HG03095 (cell line): Measurements from ENCODE around the gene SCRN1.

Source experiments
- ATAC-seq: cut with Tn5 transposase; IDR thresholded peaks from one replicate; pipeline ENCODE4 v1.9.1; 2021; ENCODE audit warnings: moderate library complexity; ENCODE audit not compliant: unreplicated experiment

The SCRN1 gene

DNA sequence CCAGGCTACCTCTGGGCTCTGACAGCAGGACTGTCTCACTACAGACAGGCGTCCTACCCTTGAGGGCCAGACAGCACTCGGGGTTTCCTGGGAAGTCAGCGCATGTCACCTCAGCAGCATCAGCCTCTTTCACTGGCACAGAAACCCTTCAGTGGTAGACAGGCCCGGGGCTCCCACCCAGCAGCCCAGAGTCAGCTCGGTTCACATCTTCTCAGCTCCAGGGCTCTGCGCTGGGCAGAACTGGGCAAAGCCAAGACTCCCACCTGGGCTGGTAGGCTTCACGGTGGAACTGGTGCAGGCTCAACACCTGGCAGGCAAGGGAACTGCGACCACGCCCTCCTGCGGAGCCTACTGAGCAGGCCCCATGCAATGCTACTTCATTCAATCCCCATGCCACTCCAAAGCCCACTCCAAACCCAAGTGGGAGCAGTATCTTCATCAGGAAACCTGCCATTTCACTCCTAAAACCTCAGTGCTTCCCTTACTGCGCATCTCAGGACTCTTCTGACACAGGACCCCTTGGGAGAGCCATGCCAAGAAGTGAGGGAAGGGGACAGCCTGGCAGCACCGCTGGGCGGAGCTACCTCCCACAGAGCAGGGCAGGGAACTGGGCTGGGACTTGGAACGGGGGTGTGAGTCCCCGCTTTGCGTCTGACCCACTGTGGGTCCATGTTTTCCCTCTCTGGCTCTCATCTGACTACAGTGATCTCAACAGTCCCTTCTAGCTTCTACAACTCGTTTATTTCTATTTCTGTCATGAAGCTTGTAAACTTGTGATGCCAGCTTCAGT is 60.4 kb downstream of the SCRN1 start:
- no peak for ATAC-seq

DNA sequence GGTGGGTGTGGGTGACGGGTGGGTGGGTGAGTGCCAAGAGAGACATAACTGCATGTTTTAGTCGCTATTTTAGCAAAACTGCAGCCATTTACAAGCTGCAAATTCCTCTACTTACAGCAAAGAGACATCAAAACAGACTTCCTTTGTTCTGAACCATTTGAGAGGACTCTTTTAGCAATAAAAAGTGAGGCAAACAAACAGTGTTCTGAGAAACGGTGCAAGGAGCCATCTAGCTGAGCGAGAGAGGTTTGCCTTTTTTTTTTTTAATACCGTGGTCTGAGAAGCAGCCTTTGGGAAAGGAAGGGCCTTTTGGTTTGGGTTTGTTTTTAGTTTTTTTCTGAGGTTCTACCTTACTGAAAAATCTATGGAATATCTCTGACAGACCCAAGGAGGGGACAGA is 62.9 kb downstream of the SCRN1 start:
- ATAC-seq = no peak

DNA sequence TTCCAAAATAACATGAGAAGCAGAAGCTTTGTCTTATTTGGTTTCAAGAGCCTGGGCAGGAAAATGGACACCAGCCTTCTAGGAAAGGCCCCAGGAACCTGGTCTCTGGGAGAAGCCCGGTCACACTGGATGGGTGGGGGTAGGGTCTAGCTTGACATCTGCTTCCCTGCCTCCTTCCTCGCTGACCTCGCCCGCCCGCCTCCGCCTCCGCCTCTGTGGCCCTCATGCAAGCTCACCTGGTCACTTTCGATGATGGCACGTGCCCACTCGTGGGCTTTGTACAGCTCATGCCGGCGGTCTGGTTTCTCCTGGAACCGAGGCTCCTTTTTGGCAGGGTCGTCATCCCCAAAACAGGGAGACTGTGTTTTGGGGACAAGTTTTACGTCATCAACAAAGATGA is 63.4 kb downstream of the SCRN1 start:
- ATAC-seq = no peak

DNA sequence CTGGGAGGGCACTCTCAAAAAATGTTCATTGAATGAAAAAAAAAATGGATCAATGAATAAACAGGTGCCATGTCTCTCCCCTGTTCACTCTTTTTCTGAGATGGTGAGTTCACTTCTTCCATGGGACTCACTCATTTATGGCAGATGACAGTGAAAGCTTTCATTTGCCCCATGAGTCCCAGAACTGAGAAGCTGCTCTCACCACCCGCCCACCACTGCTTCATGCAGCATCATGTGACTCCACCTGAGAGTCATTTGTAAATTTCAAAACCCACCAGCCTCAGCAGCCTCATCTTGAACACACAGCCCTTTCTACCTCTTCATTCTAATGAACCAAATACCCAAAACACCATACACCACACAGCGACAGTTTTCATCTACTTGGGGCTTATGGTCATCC is 64.9 kb downstream of the SCRN1 start:
- no peak for ATAC-seq

DNA sequence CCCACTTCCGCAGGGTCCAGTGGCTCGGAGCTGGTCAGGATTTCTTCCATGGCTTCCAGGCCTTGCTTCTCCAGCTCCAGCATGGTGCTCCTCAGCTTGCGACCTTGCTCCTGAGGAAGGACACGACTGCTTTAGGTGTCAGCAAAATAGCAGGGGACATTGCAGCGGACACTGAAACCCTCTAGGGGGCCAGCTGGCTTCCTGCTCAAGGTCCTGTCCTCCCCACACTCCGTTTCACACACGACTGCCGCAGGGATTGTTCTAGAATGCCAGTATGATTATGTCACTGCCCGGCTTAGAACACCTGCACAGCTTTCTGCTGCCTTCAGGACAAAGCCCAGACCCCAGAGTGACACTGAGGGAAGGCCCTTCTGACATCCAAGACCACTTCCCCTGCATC is 65.6 kb downstream of the SCRN1 start:
- ATAC-seq = no peak

DNA sequence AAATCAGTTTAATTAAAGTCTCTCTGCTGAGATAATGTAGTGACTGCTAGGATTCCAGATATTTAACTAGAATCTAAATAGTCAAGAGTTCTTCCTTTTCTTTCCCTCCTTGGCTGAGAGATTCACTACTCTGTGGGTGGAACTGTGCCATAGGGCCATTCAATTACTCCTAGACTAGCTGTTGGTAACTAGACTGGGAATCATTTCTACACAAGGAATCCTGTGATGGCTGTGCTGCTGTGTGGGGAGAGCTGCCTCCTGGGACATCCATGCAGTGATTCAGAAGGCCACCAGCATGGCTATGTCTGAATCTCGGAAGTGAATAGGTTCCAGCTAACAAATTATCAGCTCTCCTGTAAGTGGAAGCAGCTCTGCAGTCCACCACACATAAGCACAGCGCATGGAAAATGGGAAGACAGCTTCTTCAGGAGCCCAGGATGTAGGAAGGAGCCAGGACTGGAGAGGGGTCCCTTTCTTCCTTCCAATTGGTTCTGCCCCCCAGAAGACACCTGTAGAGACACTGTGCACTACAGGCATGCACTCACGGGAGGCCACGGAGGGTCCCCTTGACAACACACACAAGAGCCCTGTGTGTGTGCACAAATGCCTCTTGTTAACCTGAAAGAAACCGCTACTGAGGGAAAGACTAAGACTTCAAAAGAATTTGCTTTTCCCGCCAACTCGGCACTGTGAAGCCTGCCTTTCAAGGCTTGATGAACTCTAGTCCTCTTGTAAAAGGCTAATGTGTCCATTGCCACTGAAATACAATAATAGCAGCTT is 66.5 kb downstream of the SCRN1 start:
- no peak for ATAC-seq

DNA sequence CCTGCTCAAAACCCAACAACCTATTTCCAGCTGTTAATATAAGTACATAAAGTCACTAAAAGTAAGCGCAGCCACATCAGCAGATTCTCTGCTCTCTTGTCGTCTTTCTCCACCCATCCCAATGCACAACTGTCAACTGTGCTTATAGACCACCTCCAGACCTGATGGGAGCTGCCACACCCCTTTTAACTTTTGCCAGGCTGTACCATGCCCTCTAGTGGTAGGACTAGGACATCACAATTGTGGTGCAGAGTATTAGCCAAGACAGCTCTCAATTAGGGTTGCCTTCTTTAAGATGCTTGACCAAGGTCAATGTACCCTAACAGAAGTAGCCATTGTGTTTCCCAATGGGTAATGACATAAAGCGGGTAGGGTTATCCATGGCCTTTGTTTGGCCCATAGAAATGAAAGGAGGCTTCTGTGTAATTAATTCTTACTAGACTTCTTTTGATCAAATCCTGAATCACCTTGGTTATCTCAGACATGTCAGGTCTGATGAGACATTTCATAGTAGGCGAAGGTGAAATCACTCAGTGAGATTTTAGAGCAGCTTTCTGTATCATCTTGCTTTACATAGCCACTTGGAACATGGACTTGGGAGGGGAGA is 68.1 kb downstream of the SCRN1 start:
- peak; percentile 74 for ATAC-seq

DNA sequence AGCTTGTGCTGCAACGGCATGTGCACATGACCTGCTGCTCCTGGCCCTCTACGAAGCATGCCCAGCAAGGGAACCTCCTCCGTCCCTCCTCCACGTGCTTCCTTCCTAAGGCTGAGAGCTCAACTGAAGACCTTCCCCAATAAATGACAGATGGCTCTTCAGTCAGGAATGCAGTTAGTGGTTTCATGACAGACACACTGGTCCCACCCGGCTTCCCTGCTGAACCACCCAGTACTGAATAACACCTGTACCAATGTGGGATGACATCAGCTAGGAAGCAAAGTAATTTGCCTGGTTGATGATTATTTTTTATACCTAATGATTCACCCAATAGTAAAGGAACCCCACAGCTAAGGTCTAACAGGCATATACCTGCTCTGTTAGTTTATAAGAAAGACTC is 69.1 kb downstream of the SCRN1 start:
- no peak for ATAC-seq

DNA sequence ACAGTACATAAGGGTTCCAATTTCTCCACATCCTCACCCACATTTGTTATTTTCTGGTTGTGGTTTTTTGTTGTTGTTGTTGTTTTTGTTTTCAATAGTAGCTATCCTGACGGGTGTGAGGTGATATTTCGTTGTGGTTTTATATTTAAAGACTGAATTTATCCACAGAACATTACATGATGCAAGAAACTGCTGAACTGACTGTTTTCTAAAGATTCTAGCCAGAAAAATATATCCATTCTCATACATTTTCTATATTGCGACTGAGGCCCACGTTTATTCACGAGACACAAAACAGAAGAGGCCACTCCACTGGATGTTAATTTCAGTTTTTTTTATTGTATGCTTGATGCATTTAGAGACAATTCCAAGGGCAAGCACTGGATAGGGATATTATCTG is 69.8 kb downstream of the SCRN1 start:
- ATAC-seq = no peak

DNA sequence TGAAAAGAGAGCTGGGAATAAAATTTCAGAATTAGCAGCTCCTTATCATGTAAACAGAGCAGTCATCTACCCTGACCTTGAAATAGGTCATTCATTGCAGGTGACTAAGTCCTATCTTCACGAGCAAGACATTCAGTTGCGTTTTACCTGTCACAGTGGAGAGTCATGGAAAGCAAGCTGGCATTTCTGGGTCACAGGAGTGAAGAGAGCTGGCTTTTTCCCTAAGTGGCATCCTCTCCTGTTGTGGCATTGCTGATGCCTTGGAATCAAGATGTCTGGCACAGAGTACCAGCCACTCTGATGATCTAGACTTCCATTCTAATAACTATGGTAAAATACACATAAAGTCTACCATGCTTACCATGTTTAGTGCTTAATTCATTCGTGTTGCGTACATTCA is 70.8 kb downstream of the SCRN1 start:
- ATAC-seq = no peak

DNA sequence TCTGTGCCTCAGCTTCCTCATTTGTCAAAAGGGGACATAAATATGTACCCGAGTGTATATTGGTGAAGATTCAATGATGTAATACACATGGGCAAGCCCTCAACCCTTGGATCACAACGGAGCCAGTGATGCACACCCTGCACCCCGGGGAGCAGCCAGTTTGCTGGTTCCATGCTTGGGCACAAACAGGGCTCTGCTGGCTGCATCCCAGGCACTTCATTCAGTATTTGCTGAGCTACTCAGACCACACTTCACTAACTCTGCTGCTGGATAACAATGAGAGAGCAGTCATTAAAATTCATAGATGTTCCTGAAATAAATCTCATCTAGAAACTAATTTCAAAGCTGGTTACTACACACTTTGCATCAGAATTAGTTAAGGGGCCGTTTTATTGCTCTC is 72.0 kb downstream of the SCRN1 start:
- no peak for ATAC-seq

DNA sequence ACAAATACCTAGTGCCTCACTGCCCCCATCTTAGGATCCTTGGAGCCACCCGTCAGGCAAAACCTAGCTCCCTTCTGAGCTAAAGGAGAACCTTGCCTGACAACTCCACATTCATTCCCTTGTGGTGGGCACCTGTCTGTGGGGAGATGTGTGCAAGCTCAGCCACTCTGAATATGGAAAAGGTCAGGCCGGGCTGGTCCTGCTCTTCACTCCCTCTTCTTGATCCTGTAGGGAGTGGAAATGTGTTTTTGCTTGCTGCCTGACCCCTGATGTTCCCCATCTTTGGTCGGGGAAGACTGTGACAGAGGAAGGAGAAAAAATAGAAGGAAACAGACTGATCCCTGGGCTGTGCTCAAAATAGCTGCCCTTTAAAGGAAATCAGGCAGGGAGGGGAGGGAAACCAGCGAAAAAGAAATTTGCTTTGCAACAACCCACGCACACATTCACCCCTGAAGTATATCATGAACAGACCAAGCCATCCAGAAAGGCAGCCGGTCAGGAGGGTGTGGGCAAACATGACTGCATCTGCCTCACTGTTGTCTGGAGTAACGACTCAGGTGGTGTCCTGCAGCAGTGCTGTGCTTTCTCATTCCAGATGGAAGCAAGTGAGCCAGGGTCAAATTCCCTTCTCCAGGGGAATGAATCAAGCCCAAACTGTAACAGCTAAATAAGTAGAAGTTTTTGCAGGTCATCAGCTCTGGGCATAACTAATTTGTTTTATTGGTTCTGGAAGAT is 74.0 kb downstream of the SCRN1 start:
- no peak for ATAC-seq

DNA sequence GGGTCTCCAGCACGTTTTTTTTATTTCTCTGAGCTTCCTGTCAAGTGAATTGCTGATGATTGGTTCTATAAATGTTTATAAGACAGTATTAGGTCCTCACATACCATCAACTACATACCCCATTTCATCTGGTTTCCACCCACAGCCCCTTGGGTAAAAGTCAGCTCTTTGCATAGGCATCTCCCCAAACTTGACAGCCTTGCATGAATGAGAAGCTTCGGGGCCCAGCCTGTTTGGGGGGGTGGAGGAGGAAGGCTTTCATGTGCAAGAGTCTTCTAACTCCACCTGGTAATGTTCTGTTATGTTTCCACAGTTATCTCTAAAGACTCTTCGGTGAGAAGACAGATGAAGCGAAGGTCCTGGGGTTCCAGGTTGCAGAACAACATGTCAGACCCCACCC is 75.4 kb downstream of the SCRN1 start:
- ATAC-seq = no peak

DNA sequence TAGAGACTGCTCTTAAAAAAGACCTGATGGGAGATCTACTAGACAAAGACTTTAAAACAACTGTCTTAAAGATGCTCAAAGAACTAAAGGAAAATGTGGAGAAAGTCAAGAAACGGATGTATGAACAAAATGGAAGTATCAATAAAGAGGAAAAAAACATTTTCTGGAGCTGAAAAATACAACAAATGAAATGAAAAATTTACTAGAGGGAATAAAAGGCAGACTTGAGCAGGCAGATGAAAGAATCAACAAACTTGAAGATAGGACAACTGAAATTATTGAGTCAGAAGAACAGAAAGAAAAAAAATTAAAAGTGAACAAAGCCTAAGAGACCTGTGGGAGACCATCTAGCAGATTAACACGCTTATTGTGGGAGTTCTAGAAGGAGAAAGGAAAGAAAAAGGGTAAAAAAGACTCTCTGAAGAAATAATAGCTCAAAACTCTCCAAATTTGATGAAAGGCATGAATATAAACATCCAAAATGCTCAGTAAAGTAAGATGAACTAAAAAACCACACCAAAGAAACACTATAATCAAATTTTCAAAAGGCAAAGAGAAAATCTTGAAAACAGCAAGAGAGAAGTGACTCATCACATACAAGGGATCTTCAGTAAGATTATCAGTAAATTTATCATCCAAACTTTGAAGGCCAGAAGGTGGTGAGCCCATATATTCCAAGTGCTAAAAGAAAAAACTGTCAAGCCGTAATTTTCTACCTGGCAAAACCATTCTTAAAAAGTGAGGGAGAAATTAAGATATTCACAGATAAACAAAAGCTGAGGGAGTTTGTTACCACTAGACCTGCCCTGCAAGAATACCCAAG is 83.2 kb downstream of the SCRN1 start:
- no peak for ATAC-seq

DNA sequence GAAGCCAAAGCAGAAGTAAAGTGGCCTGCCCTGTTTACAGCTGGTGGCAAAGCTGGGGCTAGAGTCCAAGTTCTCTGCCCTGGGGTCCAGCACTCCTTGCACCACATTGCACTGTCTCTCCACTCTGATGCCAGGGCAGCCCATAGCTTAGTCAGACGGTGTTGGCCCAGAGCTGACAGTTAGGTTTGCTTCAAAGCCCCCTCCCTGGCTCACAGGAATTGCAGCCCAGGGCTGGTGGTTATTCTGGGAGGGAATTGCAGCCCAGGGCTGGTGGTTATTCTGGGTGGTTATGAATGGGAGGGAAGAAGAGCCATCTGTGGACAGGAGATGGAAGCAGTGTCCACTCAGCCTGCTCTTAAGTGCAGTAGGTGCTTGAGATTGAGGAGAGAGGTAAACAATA is 88.9 kb downstream of the SCRN1 start:
- no peak for ATAC-seq

DNA sequence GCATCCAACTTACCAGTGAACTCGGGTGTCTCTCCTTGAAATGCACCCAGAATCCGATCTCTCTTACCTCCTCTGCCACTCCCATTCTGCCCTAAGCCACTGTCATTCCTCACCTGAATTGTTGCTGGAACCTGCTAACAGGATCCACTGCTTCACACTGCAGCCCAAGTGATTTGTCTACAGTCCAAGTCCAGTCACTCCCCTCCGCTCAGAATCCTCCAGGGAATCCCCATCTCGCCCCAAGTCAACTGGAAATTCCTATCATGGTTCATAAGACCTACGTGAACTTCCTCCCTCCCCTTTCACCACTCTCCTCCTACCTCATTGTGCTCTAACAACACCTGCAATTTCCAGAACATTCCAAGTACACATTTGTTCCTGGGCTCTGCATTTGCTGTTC is 91.3 kb downstream of the SCRN1 start:
- ATAC-seq = no peak

DNA sequence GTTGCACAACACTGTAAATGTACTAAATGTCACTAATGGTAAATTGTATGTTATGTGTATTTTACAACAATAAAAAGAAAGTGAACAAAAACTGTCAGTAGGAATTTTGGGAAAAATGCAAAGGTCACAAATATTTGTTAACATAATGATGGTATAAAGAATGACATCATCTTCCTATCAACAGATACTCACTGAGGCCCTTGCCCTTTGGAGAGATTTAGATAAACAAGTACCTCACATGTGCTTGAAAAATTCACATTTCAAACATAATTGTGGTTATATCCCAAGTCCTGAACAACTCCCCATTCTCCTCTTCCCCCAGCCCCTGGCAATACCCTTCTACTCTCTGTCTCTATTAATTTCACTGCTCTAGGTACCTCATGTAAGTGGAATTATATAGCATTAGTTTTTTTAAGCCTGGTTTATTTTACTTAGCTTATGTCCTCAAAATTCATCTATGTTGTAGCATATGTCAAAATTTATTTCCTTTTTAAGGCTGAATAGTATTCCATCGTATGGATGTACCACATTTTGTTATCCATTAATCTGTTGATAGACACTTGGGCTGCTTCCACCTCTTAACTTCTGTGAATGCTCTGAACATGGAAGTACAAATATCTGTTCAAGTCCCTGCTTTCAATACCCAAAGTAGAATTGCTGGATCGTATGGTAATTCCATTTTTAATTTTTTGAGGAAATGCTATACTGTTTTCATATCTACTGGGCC is 92.8 kb downstream of the SCRN1 start:
- no peak for ATAC-seq

DNA sequence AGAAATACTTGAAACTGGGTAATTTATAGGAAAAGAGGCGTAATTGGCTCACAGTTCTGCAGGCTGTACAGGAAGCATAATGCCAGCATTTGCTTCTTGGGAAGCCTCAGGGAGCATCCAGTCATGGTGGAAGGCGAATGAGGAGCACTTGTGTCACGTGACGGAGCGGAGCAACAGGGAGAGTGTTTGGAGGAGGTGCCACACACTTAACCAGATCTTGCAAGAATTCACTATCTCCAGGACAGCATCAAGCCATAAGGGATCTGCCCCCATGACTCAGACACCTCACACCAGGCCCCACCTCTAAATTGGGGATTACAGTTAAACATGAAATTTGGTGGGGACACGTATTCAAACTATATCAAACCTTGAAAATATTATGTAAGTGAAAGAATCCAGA is 94.0 kb downstream of the SCRN1 start:
- no peak for ATAC-seq

DNA sequence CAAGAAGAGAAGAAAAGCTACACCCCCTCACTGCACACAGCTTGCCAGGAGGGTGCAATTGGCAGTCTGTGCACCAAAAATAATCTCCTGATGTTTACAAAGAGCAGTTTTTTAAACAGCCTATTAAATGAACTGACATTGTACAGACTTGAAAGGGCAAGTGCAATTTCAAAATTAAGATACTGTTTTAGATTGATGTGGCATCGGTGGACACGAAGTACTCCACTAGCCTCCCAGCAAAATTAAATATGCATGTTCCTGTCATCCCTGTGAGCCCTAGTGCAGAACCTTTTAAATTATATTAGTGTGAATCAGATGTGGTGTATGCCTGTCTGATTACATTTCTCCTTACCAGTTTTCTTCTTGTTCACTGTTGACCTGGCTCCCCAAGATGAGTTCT is 95.3 kb downstream of the SCRN1 start:
- no peak for ATAC-seq
